Measurements from ENCODE around the gene TMEM158. TPM values are rescaled to one million over a fixed set of nuclear protein-coding genes. Genes with fewer than 3 reads are reported as not detected.

TMEM158 gene
- total and polyA plus RNA-seq, 2 experiments from 2014 or later, result 8.5 to 16.9 TPM

DNA sequence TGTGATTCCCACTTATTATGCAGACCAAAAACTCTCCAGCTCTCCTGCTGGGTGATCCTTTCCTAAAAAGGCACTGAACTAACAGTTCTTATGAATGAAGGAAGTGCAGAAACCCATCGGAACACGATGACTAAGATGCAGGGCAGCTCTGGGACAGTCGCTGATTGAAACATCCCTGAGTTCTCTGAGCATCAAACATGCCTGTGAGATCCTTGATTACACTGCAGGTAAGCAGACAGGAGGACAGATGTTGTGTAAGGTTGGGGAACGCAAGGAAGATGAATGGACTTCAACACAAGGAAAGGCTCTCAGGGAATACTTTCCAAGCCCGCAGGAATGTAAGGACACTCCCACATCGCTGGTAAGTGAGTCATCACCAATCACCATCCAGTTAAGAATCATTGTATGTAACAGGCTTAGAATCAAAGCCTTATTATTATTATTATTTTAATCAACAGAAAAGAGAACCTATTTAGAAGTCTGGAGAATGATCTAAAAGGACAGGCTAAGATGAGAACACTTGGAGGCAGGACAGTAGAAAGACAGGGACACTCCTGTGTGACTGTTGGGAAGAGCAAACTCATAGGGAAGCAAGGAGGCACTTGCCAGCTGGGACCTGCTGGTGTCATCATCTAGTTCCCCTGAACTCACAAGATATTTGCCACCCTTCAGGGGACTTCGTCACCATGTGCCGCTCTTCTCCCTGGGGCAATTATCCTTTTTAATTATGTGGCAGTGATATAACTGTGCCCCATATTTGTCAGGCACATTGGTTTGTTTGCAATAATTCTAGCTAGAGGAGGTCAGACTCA lies 26.0 kb downstream of the TMEM158 start:
- no peak overlapping the region for H3K4me2 ChIP-seq
- TF ChIP-seq EZH2 (IDR thresholded peaks at IDR 0.05; ENCODE audit: borderline replicate concordance) (no peak), EZH2phosphoT487 (IDR thresholded peaks at IDR 0.05; ENCODE audit: low read depth, severe bottlenecking, unreplicated experiment) (no peak)
- TF ChIP-seq, protein P1, sequence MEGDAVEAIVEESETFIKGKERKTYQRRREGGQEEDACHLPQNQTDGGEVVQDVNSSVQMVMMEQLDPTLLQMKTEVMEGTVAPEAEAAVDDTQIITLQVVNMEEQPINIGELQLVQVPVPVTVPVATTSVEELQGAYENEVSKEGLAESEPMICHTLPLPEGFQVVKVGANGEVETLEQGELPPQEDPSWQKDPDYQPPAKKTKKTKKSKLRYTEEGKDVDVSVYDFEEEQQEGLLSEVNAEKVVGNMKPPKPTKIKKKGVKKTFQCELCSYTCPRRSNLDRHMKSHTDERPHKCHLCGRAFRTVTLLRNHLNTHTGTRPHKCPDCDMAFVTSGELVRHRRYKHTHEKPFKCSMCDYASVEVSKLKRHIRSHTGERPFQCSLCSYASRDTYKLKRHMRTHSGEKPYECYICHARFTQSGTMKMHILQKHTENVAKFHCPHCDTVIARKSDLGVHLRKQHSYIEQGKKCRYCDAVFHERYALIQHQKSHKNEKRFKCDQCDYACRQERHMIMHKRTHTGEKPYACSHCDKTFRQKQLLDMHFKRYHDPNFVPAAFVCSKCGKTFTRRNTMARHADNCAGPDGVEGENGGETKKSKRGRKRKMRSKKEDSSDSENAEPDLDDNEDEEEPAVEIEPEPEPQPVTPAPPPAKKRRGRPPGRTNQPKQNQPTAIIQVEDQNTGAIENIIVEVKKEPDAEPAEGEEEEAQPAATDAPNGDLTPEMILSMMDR (IDR thresholded peaks at IDR 0.05; ENCODE audit: poor library complexity), result no peak
- peak overlapping the region; percentile 62 for H3K27ac ChIP-seq
- H2AFZ ChIP-seq, result no peak overlapping the region
- H3K36me3 ChIP-seq (replicated peaks; ENCODE audit: insufficient read depth, low read depth), result no peaks in the 10 kb centered on the region
- WGBS (ENCODE audit: low lambda C conversion rate, missing lambda C conversion rate), result 51% methylated on average over 8 of the region's 8 CpGs
- H3K79me2 ChIP-seq, result no peaks in the 10 kb centered on the region
- DNase-seq (ENCODE audit: low spot score), result peak; percentile 78
- no peaks in the 10 kb centered on the region for H3K9me3 ChIP-seq (ENCODE audit: low read depth)
- H3K4me3 ChIP-seq, result no peak overlapping the region
- peaks cover 3% of the 10 kb centered on the region for H3K4me1 ChIP-seq (ENCODE audit: insufficient read depth)
- no peaks in the 10 kb centered on the region for H3K9me2 ChIP-seq (replicated peaks; ENCODE audit: insufficient read depth)
- no peaks in the 10 kb centered on the region for H4K20me1 ChIP-seq (ENCODE audit: insufficient read depth, poor library complexity, severe bottlenecking)
- H3K27me3 ChIP-seq, result no peaks in the 10 kb centered on the region

DNA sequence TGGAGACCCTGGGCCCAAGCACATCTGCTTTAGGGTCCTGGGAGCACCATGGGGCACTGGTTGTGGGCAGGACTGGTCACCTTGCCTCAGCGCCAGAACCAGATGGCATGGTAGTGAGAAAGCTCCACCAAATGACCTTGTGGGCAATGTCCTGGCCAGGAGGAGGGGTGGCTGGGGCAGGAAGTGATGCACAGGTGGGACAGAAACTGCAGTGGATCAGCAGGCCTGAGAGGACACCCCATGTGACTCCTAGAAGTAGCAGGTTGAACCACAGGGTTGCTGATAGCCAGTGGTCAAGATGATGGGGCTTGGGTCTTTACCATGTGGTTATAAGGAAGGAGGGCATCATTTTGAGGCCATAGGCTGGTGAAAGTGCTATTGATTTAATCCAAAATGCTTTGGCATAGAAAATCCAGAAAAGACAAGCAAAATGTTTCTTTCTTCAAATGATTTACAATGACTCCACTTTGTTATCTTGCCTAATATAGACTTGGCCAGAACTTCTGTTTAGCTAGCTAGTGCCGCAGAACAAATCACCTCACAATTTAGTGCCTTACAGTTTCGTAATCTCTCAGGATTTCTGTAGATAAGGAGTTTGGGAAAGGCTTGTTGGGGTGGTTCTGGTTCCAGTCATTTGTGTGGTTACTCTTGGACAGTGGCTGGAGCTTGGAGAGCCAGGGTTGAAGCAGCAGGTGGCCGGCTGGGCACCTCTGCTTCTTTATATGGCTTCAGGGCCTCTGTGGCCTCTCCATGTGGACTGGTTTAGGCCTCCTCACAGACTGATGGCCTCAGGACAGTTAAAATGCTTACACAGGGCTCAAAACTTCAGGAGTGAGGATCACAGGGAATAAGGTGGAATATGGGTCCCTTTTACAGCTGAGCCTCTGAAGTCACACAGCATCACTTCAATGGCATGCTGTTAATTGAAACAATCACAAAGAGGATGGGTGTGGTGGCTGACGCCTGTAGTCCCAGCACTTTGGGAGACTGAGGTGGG lies 27.5 kb downstream of the TMEM158 start:
- Histone ChIP-seq H3K9me3 (ENCODE audit: low read depth) (no peaks in the 10 kb centered on the region), H3K9me2 (replicated peaks; ENCODE audit: insufficient read depth) (no peaks in the 10 kb centered on the region), H3K79me2 (no peaks in the 10 kb centered on the region), H4K20me1 (ENCODE audit: insufficient read depth, poor library complexity, severe bottlenecking) (no peaks in the 10 kb centered on the region), H3K27ac (peak overlapping the region; percentile 44), H2AFZ (no peak overlapping the region), H3K4me2 (no peak overlapping the region), H3K27me3 (no peaks in the 10 kb centered on the region), H3K36me3 (replicated peaks; ENCODE audit: insufficient read depth, low read depth) (no peaks in the 10 kb centered on the region), H3K4me3 (no peak overlapping the region), H3K4me1 (ENCODE audit: insufficient read depth) (peaks cover 3% of the 10 kb centered on the region)
- TF ChIP-seq, protein P1 (IDR thresholded peaks at IDR 0.05; ENCODE audit: poor library complexity), result no peak
- no peak for TF ChIP-seq EZH2 (IDR thresholded peaks at IDR 0.05; ENCODE audit: borderline replicate concordance)
- no peak for TF ChIP-seq EZH2phosphoT487 (IDR thresholded peaks at IDR 0.05; ENCODE audit: low read depth, severe bottlenecking, unreplicated experiment)
- no peak for DNase-seq (ENCODE audit: low spot score)
- whole genome bisulfite sequencing (ENCODE audit: low lambda C conversion rate, missing lambda C conversion rate), result 81% methylated on average over 5 of the region's 5 CpGs

DNA sequence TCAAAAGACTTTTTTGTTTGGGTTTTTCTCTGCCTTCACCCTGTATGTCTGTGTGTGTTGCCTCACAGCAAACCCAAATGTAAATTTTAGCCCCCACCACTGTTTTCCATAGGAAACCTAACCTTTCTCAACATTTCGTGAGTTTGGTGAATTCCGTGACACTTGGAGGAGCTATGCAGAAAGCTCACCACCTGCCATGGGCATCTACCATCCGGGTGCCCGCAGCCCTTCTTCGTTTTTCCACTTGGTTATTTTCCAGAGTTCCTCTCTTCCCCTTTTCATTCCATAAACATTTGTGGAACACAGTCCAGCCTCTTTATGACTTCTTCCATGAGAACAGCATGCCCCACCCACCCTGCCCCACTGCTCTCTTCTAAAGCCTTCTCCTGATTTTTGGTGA lies 31.3 kb downstream of the TMEM158 start:
- no peaks in the 10 kb centered on the region for H3K36me3 ChIP-seq (replicated peaks; ENCODE audit: insufficient read depth, low read depth)
- H4K20me1 ChIP-seq (ENCODE audit: insufficient read depth, poor library complexity, severe bottlenecking), result no peaks in the 10 kb centered on the region
- no peak overlapping the region for H2AFZ ChIP-seq
- TF ChIP-seq EZH2 (IDR thresholded peaks at IDR 0.05; ENCODE audit: borderline replicate concordance) (no peak), EZH2phosphoT487 (IDR thresholded peaks at IDR 0.05; ENCODE audit: low read depth, severe bottlenecking, unreplicated experiment) (no peak)
- TF ChIP-seq, protein P1 (IDR thresholded peaks at IDR 0.05; ENCODE audit: poor library complexity), result no peak
- 91% methylated on average over 5 of the region's 5 CpGs for WGBS (ENCODE audit: low lambda C conversion rate, missing lambda C conversion rate)
- H3K79me2 ChIP-seq, result no peaks in the 10 kb centered on the region
- H3K9me2 ChIP-seq (replicated peaks; ENCODE audit: insufficient read depth), result no peaks in the 10 kb centered on the region
- no peak for DNase-seq (ENCODE audit: low spot score)
- no peak overlapping the region for H3K4me2 ChIP-seq
- no peak overlapping the region for H3K27ac ChIP-seq
- peaks cover 13% of the 10 kb centered on the region for H3K4me1 ChIP-seq (ENCODE audit: insufficient read depth)
- no peaks in the 10 kb centered on the region for H3K9me3 ChIP-seq (ENCODE audit: low read depth)
- no peak overlapping the region for H3K4me3 ChIP-seq
- H3K27me3 ChIP-seq, result no peaks in the 10 kb centered on the region
